ENCODE measurements around the gene SLC8A2. TPM values are rescaled to one million over a fixed set of nuclear protein-coding genes. Genes with fewer than 3 reads are reported as not detected.

The SLC8A2 gene
- total and polyA plus RNA-seq, 2 experiments from 2014 or later: 0.86 to 10.0 TPM

GRCh38 chr19:47490031-47490430, 18.3 kb upstream of the SLC8A2 start:
- H3K4me3 ChIP-seq: no peak overlapping the region
- Mint-ChIP-seq H3K9me3 (no peaks in the 10 kb centered on the region), H3K4me1 (peaks cover 21% of the 10 kb centered on the region), H3K4me3 (no peak overlapping the region), H3K27me3 (ENCODE audit: insufficient read depth, low read depth, poor library complexity) (peaks cover 12% of the 10 kb centered on the region), H3K27ac (no peak overlapping the region; the same call in 1 of the 2 replicates), H3K36me3 (ENCODE audit: low read depth) (0 out of 3 replicates have a peak, but pooled peaks cover 3% of the 10 kb centered on the region)
- H2AFZ ChIP-seq: no peak overlapping the region
- no peaks in the 10 kb centered on the region for H3K36me3 ChIP-seq (ENCODE audit: insufficient read depth)
- no peak overlapping the region for H3K4me2 ChIP-seq
- H3K4me1 ChIP-seq (ENCODE audit: insufficient read depth): no peaks in the 10 kb centered on the region; the same call in 1 of the 2 replicates
- TF ChIP-seq ZNF462 (CRISPR knock-in tag; IDR thresholded peaks at IDR 0.05) (no peak), POLR2AphosphoS5 (IDR thresholded peaks at IDR 0.05; ENCODE audit: low read depth) (no peak), ETS1 (IDR thresholded peaks at IDR 0.05) (no peak), EZH2phosphoT487 (IDR thresholded peaks at IDR 0.05; ENCODE audit: unreplicated experiment) (no peak), NANOG (IDR thresholded peaks at IDR 0.05; ENCODE audit: borderline replicate concordance) (no peak), REST (IDR thresholded peaks at IDR 0.05; ENCODE audit: unreplicated experiment) (no peak), CTCF (conservative IDR thresholded peaks at IDR 0.05; ENCODE audit: low read depth in 2 of 2) (no peak)
- H3K27ac ChIP-seq (ENCODE audit: low read depth): no peak overlapping the region
- 0 out of 2 replicates have a peak, but pooled peaks cover 2% of the 10 kb centered on the region for H3F3A ChIP-seq (replicated peaks; ENCODE audit: low read depth)
- H3K79me2 ChIP-seq (replicated peaks; ENCODE audit: insufficient read depth): no peaks in the 10 kb centered on the region
- ATAC-seq (no peak), DNase-seq (ENCODE audit: low spot score) (no peak)
- no peaks in the 10 kb centered on the region for H3K9me2 ChIP-seq (ENCODE audit: insufficient read depth)
- H4K20me1 ChIP-seq (replicated peaks; ENCODE audit: insufficient read depth): no peaks in the 10 kb centered on the region
- H3K27me3 ChIP-seq (ENCODE audit: insufficient read depth): no peaks in the 10 kb centered on the region
